H1 (cell line): Measurements from ENCODE around the gene TIMP3. TPM values are rescaled to one million over a fixed set of nuclear protein-coding genes. Genes with fewer than 3 reads are reported as not detected.
"Not testable (repeated sequence)": the region's sequence is repeated elsewhere in the genome, so short reads cannot be mapped to it uniquely, and the experiment has no call there.

Experiments used
- CTCF ChIA-PET: fragments of 300-600 bp; sonication (Branson Sonifier 250); formaldehyde crosslinking; loops from one replicate; lab custom pipeline; 2021; ENCODE audit not compliant: partially characterized antibody; lab: Charles Lee
- POLR2A ChIA-PET: fragments of 300-600 bp; sonication (Branson Sonifier 250); formaldehyde crosslinking; loops from one replicate; lab custom pipeline; 2021; ENCODE audit warnings: inconsistent platforms; ENCODE audit not compliant: partially characterized antibody; lab: Charles Lee
- DNase-seq, 2 experiments: peaks; one replicate each; pipeline versions ENCODE4 v3.0.0 to v3.0.0-alpha.2; 2010 to 2022; ENCODE audit warnings: low spot score in 2 of 2, low read depth in 1 of 2, mixed read lengths in 1 of 2
- FAIRE-seq: peaks from 2 replicates; lab custom pipeline; 2011; peaks lifted over from hg19 to GRCh38; lab: Jason Lieb, UNC
- H2AFZ ChIP-seq: 2 replicates; pipeline ENCODE4 v1.8.1; 2012; ENCODE audit warnings: low read length, inconsistent platforms
- H2AK5ac ChIP-seq: 2 replicates; pipeline ENCODE4 v1.6.1; 2013; ENCODE audit warnings: low read depth, low read length
- H2BK120ac ChIP-seq: replicated peaks from 2 replicates; pipeline ENCODE3; 2013; ENCODE audit warnings: low read depth, low read length, inconsistent platforms
- H2BK12ac ChIP-seq: 2 replicates; pipeline ENCODE4 v1.6.1; 2013; ENCODE audit warnings: low read depth, low read length
- H2BK15ac ChIP-seq: 2 replicates; pipeline ENCODE4 v1.6.1; 2013; ENCODE audit warnings: low read length
- H2BK20ac ChIP-seq: 2 replicates; pipeline ENCODE4 v1.6.1; 2013; ENCODE audit warnings: low read length
- H2BK5ac ChIP-seq: 2 replicates; pipeline ENCODE4 v1.6.1; 2013; ENCODE audit warnings: low read depth, low read length
- H3K14ac ChIP-seq: 2 replicates; pipeline ENCODE4 v1.6.1; 2013; ENCODE audit warnings: inconsistent platforms; ENCODE audit not compliant: insufficient read length
- H3K18ac ChIP-seq: 2 replicates; pipeline ENCODE4 v1.6.1; 2013; ENCODE audit warnings: low read length; ENCODE audit errors: extremely low read depth
- H3K23ac ChIP-seq: 2 replicates; pipeline ENCODE4 v1.6.1; 2013; ENCODE audit warnings: inconsistent platforms; ENCODE audit not compliant: insufficient read length
- H3K23me2 ChIP-seq: 2 replicates; pipeline ENCODE4 v1.6.1; 2013; ENCODE audit warnings: low read depth, low read length
- H3K27ac ChIP-seq: 2 replicates; pipeline ENCODE4 v1.6.1; 2011; ENCODE audit warnings: low read depth, low read length, inconsistent platforms
- H3K27me3 ChIP-seq, 4 experiments: replicated peaks in 1 of 4; 1 replicate in 1 of 4; 2 replicates in 3 of 4; pipeline versions ENCODE4 v1.6.1 to v1.8.1; 2011 to 2013; ENCODE audit warnings: low read length in 3 of 4, mild to moderate bottlenecking in 3 of 4, inconsistent platforms in 2 of 4, mixed read lengths in 2 of 4, moderate library complexity in 1 of 4; ENCODE audit not compliant: control insufficient read depth in 3 of 4, insufficient read depth in 3 of 4; ENCODE audit errors: extremely low read depth in 1 of 4
- H3K36me3 ChIP-seq, 4 experiments: 2 replicates each; pipeline versions ENCODE4 v1.6.1 to v1.8.1; 2011 to 2013; ENCODE audit warnings: mild to moderate bottlenecking in 4 of 4, low read length in 3 of 4, moderate library complexity in 2 of 4, control low read depth in 1 of 4, inconsistent platforms in 1 of 4; ENCODE audit not compliant: insufficient read depth in 4 of 4, control insufficient read depth in 2 of 4
- H3K4ac ChIP-seq: replicated peaks from 2 replicates; pipeline ENCODE3; 2013; ENCODE audit warnings: low read length, low read depth, mixed read lengths, inconsistent platforms; ENCODE audit not compliant: insufficient read length
- H3K4me1 ChIP-seq, 4 experiments: replicated peaks in 1 of 4; 1 replicate in 1 of 4; 2 replicates in 3 of 4; pipeline versions ENCODE4 v1.6.1 to v1.8.1; 2011 to 2013; ENCODE audit warnings: low read length in 3 of 4, inconsistent platforms in 2 of 4, mixed read lengths in 1 of 4; ENCODE audit not compliant: insufficient read depth in 4 of 4, control insufficient read depth in 3 of 4
- H3K4me2 ChIP-seq, 2 experiments: 2 replicates each; pipeline versions ENCODE4 v1.6.1 to v1.8.1; 2011 to 2013; ENCODE audit warnings: low read depth in 2 of 2, low read length in 2 of 2, control low read depth in 1 of 2, inconsistent platforms in 1 of 2, mild to moderate bottlenecking in 1 of 2; ENCODE audit not compliant: insufficient read depth in 1 of 2
- H3K4me3 ChIP-seq, 4 experiments: fragments of 200-600, 300-600 bp in 1 of 4; sonication (generic), shearing (Covaris generic), sonication (Bioruptor Twin) in 1 of 4; 2 replicates each; pipeline versions ENCODE4 v1.5.1 to v1.8.1; 2011 to 2016; ENCODE audit warnings: low read length in 4 of 4, low read depth in 3 of 4, control low read depth in 2 of 4, inconsistent platforms in 2 of 4, mild to moderate bottlenecking in 2 of 4, mixed read lengths in 1 of 4, moderate library complexity in 1 of 4; ENCODE audit not compliant: insufficient read depth in 2 of 4; ENCODE audit errors: extremely low read depth in 1 of 4
- H3K56ac ChIP-seq: replicated peaks from 2 replicates; pipeline ENCODE3; 2013; ENCODE audit warnings: low read depth, mild to moderate bottlenecking, mixed read lengths, low read length, inconsistent platforms; ENCODE audit not compliant: insufficient read length
- H3K79me1 ChIP-seq: 2 replicates; pipeline ENCODE4 v1.6.1; 2013; ENCODE audit warnings: low read depth, low read length, control low read depth
- H3K79me2 ChIP-seq, 2 experiments: 2 replicates each; pipeline versions ENCODE4 v1.6.1 to v1.8.1; 2012 to 2013; ENCODE audit warnings: low read length in 2 of 2, mild to moderate bottlenecking in 2 of 2, inconsistent platforms in 1 of 2; ENCODE audit not compliant: insufficient read depth in 2 of 2, control insufficient read depth in 1 of 2
- H3K9ac ChIP-seq, 4 experiments: replicated peaks in 1 of 4; 1 replicate in 1 of 4; 2 replicates in 3 of 4; pipeline versions ENCODE4 v1.6.1 to v1.8.1; 2011 to 2013; ENCODE audit warnings: low read depth in 3 of 4, low read length in 3 of 4, control low read depth in 2 of 4, mild to moderate bottlenecking in 2 of 4, moderate library complexity in 2 of 4, inconsistent platforms in 1 of 4; ENCODE audit errors: extremely low read depth in 1 of 4
- H3K9me3 ChIP-seq, 2 experiments: 2 replicates each; pipeline versions ENCODE4 v1.6.1 to v1.8.1; 2012 to 2013; ENCODE audit warnings: mild to moderate bottlenecking in 2 of 2, moderate library complexity in 2 of 2, control low read depth in 1 of 2, inconsistent platforms in 1 of 2, low read depth in 1 of 2, low read length in 1 of 2, mixed read lengths in 1 of 2; ENCODE audit not compliant: insufficient read depth in 2 of 2
- H4K20me1 ChIP-seq, 2 experiments: replicated peaks in 1 of 2; 2 replicates each; pipeline versions ENCODE3 to v1.8.1; 2011 to 2013; ENCODE audit warnings: inconsistent platforms in 2 of 2, low read length in 2 of 2, mild to moderate bottlenecking in 1 of 2; ENCODE audit not compliant: insufficient read depth in 2 of 2, control insufficient read depth in 1 of 2
- H4K5ac ChIP-seq: 2 replicates; pipeline ENCODE4 v1.6.1; 2013; ENCODE audit warnings: low read length, low read depth, mixed read lengths, inconsistent platforms; ENCODE audit not compliant: insufficient read length
- H4K8ac ChIP-seq: 2 replicates; pipeline ENCODE4 v1.8.0; 2013; ENCODE audit warnings: mild to moderate bottlenecking, moderate library complexity, low read length, inconsistent platforms; ENCODE audit not compliant: insufficient read depth; ENCODE audit errors: extremely low read depth
- H4K91ac ChIP-seq: replicated peaks from 2 replicates; pipeline ENCODE3; 2013; ENCODE audit warnings: low read length, mixed read lengths, inconsistent platforms; ENCODE audit not compliant: insufficient read length
- WGBS, 2 experiments: shearing (Covaris generic) in 1 of 2; methylation state at CpG; one replicate each; pipeline versions ENCODE4 v1.1.6 to v1.1.7; 2013 to 2015; ENCODE audit warnings: low lambda C conversion rate in 2 of 2, mixed read lengths in 2 of 2, inconsistent platforms in 1 of 2, low coverage in 1 of 2, missing lambda C conversion rate in 1 of 2; ENCODE audit not compliant: insufficient replicate concordance in 2 of 2, insufficient coverage in 1 of 2, insufficient read length in 1 of 2; ENCODE audit errors: extremely low coverage in 1 of 2, missing lambda C conversion rate in 1 of 2; 5-methylcytosine and 5-hydroxymethylcytosine counted together
- polyA plus RNA-seq, 7 experiments: library from polyadenylated mRNA; depleted of rRNA in 3 of 7; stranded (reverse) in 5 of 7; unstranded in 2 of 7; fragments of >200 nt in 5 of 7; fragments of 200-250 nt in 2 of 7; gene quantifications; 1 replicate in 5 of 7; 2 replicates in 1 of 7; 4 replicates in 1 of 7; pipeline versions ENCODE4 v1.2.1 to v1.2.3, GENCODE V29; 2011 to 2013; ENCODE audit warnings: missing spikeins in 2 of 7, mixed read lengths in 2 of 7
- total RNA-seq: library from RNA; stranded (reverse); fragmentation: NEBNext Ultra II Directional; extraction: Animal tissue kit (Norgen Biotek cat#: 25700); gene quantifications from 2 replicates; pipeline ENCODE4 v1.2.1, GENCODE V29; 2021

The TIMP3 gene
- total and polyA plus RNA-seq, 2 of the 8 experiments (the other 6 are each of a cell fraction or from before 2014, with no cell fraction given): 1.3 to 4.7 TPM

DNA sequence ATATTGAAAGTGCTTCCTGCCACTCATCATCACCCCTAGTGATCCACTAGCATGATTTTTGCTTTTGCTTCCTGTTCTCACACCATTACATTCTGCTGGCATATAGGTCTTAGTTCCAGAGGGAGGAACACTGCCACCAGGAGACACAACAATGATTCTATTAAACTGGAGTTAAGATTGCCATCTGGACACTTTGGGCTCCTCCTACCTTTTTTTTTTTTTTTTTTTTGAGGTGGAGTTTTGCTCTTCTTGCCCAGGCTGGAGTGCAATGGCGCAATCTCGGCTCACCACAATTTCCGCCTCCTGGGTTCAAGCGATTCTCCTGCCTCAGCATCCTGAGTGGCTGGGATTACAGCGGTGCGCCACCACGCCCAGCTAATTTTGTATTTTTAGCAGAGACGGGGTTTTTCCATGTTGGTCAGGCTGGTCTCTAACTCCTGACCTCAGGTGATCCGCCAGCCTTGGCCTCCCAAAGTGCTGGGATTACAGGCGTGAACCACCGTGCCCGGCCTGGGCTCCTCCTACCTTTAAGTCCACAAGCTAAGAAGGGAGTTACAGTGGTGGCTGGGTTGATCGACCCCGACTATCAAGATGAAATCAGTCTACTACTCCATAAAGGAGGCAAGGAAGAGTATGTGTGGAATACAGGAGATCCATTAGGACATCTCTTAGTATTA is 44.3 kb upstream of the TIMP3 start:
- H2AFZ ChIP-seq, H2BK5ac ChIP-seq, H3K27me3 ChIP-seq, H4K91ac ChIP-seq, H3K79me2 ChIP-seq, H3K9ac ChIP-seq, H3K4ac ChIP-seq, H3K4me1 ChIP-seq, H3K36me3 ChIP-seq, H2BK15ac ChIP-seq, H2BK12ac ChIP-seq, POLR2A ChIA-PET, H3K23ac ChIP-seq, H3K9me3 ChIP-seq, H3K4me3 ChIP-seq, H3K23me2 ChIP-seq, H2AK5ac ChIP-seq, H4K20me1 ChIP-seq, FAIRE-seq, CTCF ChIA-PET, DNase-seq, H4K5ac ChIP-seq, H3K27ac ChIP-seq, H3K18ac ChIP-seq, H2BK20ac ChIP-seq, H3K4me2 ChIP-seq, H2BK120ac ChIP-seq, H3K56ac ChIP-seq, H3K79me1 ChIP-seq, H3K14ac ChIP-seq, H4K8ac ChIP-seq: not testable (repeated sequence)
- 96% methylated on average over 12 of the region's 14 CpGs; no CpG with 5 or more reads in 1 of the 2 experiments for WGBS, 2 experiments
